Colonic mucosa (tissue), 4 donors: ENCODE results near the gene DLG2. TPM values are rescaled to one million over a fixed set of nuclear protein-coding genes. Genes with fewer than 3 reads are reported as not detected.

Experiments
- DNase-seq: peaks from one replicate; pipeline ENCODE4 v3.0.0-alpha.2; 2020
- H3K27ac ChIP-seq: fragments of 200-600 bp; one replicate; pipeline ENCODE4 v1.8.0; 2021
- H3K27me3 ChIP-seq: fragments of 200-600 bp; one replicate; pipeline ENCODE4 v1.8.0; 2021
- H3K36me3 ChIP-seq: fragments of 200-600 bp; one replicate; pipeline ENCODE4 v1.8.0; 2021
- H3K4me1 ChIP-seq: fragments of 200-600 bp; one replicate; pipeline ENCODE4 v1.8.0; 2021; ENCODE audit warnings: mild to moderate bottlenecking
- H3K4me3 ChIP-seq: fragments of 200-600 bp; one replicate; pipeline ENCODE4 v1.8.0; 2021
- H3K9ac ChIP-seq, 2 donors: one replicate each; pipeline ENCODE4 v1.7.0; 2013; ENCODE audit warnings: control low read depth in 2 of 2, low read depth in 2 of 2, low read length in 2 of 2
- H3K9me3 ChIP-seq: fragments of 200-600 bp; one replicate; pipeline ENCODE4 v1.8.0; 2021
- CTCF ChIP-seq: fragments of 200-600 bp; IDR thresholded peaks from one replicate; pipeline ENCODE4 v1.8.0; 2022; ENCODE audit warnings: antibody characterized with exemption, mild to moderate bottlenecking
- intact Hi-C: fragments of 100-400 bp; cut with DNase I; formaldehyde crosslinking; loops from one replicate; pipeline ENCODE4 v1.14.1; 2022
- total RNA-seq, 2 donors: library from RNA; stranded (reverse); fragmentation: NEBNext Ultra II Directional in 1 of 2; extraction: Animal tissue kit (Norgen Biotek cat#: 25700) in 1 of 2; gene quantifications; one replicate each; pipeline ENCODE4 v1.2.1, GENCODE V29; 2021
- donor health status: healthy.
- donor health status: DM: no; HTN: no; CAD: no.
- donor health status: DM: no; HTN: no; CAD: no.

The DLG2 gene
- total RNA-seq, 2 donors from 2014 or later = 1.4 to 3.3 TPM

GRCh38 chr11:84398017-84398626 is 1229.0 kb downstream of the DLG2 start:
- H3K4me3 ChIP-seq = no peak overlapping the region
- H3K36me3 ChIP-seq = no peaks in the 10 kb centered on the region
- intact Hi-C loops = no loop called here
- no peaks in the 10 kb centered on the region for H3K9me3 ChIP-seq
- no peak overlapping the region for H3K9ac ChIP-seq
- TF ChIP-seq CTCF = no peak
- H3K27me3 ChIP-seq = no peaks in the 10 kb centered on the region
- H3K27ac ChIP-seq = no peak overlapping the region
- no peaks in the 10 kb centered on the region for H3K4me1 ChIP-seq
- no peak for DNase-seq

GRCh38 chr11:84396521-84396920 is 1230.6 kb downstream of the DLG2 start:
- Histone ChIP-seq H3K27ac (no peak overlapping the region), H3K4me1 (no peaks in the 10 kb centered on the region), H3K36me3 (no peaks in the 10 kb centered on the region), H3K9me3 (no peaks in the 10 kb centered on the region), H3K27me3 (no peaks in the 10 kb centered on the region), H3K4me3 (no peak overlapping the region), H3K9ac (no peak overlapping the region)
- DNase-seq = no peak
- no peak for TF ChIP-seq CTCF
- intact Hi-C loops = no loop called here

- Histone ChIP-seq H3K4me3 (no peak overlapping the region), H3K9ac (no peak overlapping the region), H3K27ac (no peak overlapping the region), H3K9me3 (no peaks in the 10 kb centered on the region), H3K36me3 (no peaks in the 10 kb centered on the region), H3K27me3 (no peaks in the 10 kb centered on the region), H3K4me1 (no peaks in the 10 kb centered on the region)
- DNase-seq = no peak
- intact Hi-C loops = no loop called here
- TF ChIP-seq CTCF = no peak
These were observed 1236.6 kb downstream of the DLG2 start for GRCh38 chr11:84390441-84391078.

- DNase-seq = no peak
- Histone ChIP-seq H3K4me3 (no peak overlapping the region), H3K9me3 (no peaks in the 10 kb centered on the region), H3K27ac (no peak overlapping the region), H3K27me3 (no peaks in the 10 kb centered on the region), H3K9ac (no peak overlapping the region), H3K4me1 (no peaks in the 10 kb centered on the region), H3K36me3 (no peaks in the 10 kb centered on the region)
- intact Hi-C loops = no loop called here
- no peak for TF ChIP-seq CTCF
These were observed 1237.4 kb downstream of the DLG2 start for GRCh38 chr11:84389696-84390095.

- H3K27ac ChIP-seq = no peak overlapping the region
- H3K9ac ChIP-seq = no peak overlapping the region
- H3K36me3 ChIP-seq = no peaks in the 10 kb centered on the region
- peak; percentile 68 for TF ChIP-seq CTCF
- peak; percentile 32 for DNase-seq
- intact Hi-C loops = no loop called here
- H3K4me3 ChIP-seq = no peak overlapping the region
- no peaks in the 10 kb centered on the region for H3K4me1 ChIP-seq
- no peaks in the 10 kb centered on the region for H3K9me3 ChIP-seq
- H3K27me3 ChIP-seq = no peaks in the 10 kb centered on the region
These were observed 1242.4 kb downstream of the DLG2 start for GRCh38 chr11:84384731-84385130.
